HepG2 (cell line): ENCODE results near the gene AHNAK. TPM values are rescaled to one million over a fixed set of nuclear protein-coding genes. Genes with fewer than 3 reads are reported as not detected.

Source experiments
- ATAC-seq: fragments of 200-7000 bp; cut with Tn5 transposase; 3 replicates; pipeline ENCODE4 v1.9.1; 2020; ENCODE audit warnings: mild to moderate bottlenecking, moderate library complexity
- BruUV-seq: library from RNA; stranded (reverse); fragments of 400-500 nt; replicated peaks from 2 replicates; lab custom pipeline; 2021; lab: Mats Ljungman, UMichigan
- CTCF ChIA-PET: fragments of 300-600 bp; formaldehyde crosslinking; extraction: SDS; loops from one replicate; lab custom pipeline; 2021; ENCODE audit warnings: low total read pairs, inconsistent platforms, low intra/inter-chr PET ratio; lab: Yijun Ruan, JAX
- POLR2A ChIA-PET: fragments of 350-600 bp; sonication (Branson Sonifier 250); formaldehyde crosslinking; loops from one replicate; lab custom pipeline; 2020; ENCODE audit warnings: antibody characterized with exemption, inconsistent platforms; lab: Yijun Ruan, JAX
- DNase-seq: peaks from one replicate; pipeline ENCODE4 v3.0.0-alpha.2; 2015; ENCODE audit warnings: low spot score
- FAIRE-seq: peaks from 3 replicates; lab custom pipeline; 2011; peaks lifted over from hg19 to GRCh38; lab: Jason Lieb, UNC
- H2AFZ ChIP-seq: one replicate; pipeline ENCODE4 v1.6.1; 2011; ENCODE audit warnings: low read length, inconsistent platforms
- H3K27ac ChIP-seq: fragments of 300-600 bp; 3 replicates; pipeline ENCODE4 v1.8.0; 2011; ENCODE audit warnings: mixed run types, mild to moderate bottlenecking, mixed read lengths, low read length, inconsistent platforms; ENCODE audit not compliant: insufficient read depth; ENCODE audit errors: extremely low read length
- H3K27me3 ChIP-seq, 2 experiments: fragments of 200-600 bp in 1 of 2; 2 replicates in 1 of 2; 3 replicates in 1 of 2; pipeline versions ENCODE4 v1.6.0 to v1.8.0; 2011; ENCODE audit warnings: low read length in 2 of 2, mild to moderate bottlenecking in 2 of 2, moderate library complexity in 2 of 2, inconsistent platforms in 1 of 2; ENCODE audit not compliant: insufficient read depth in 2 of 2, control insufficient read depth in 1 of 2
- H3K36me3 ChIP-seq, 2 experiments: fragments of 200-600 bp in 1 of 2; replicated peaks in 1 of 2; 2 replicates in 1 of 2; 3 replicates in 1 of 2; pipeline versions ENCODE4 v1.5.1 to v1.8.0; 2011; ENCODE audit warnings: low read length in 2 of 2, inconsistent platforms in 1 of 2; ENCODE audit not compliant: insufficient read depth in 2 of 2, control insufficient read depth in 1 of 2
- H3K4me1 ChIP-seq: 2 replicates; pipeline ENCODE4 v1.5.1; 2012; ENCODE audit warnings: low read length, inconsistent platforms; ENCODE audit not compliant: insufficient read depth
- H3K4me2 ChIP-seq: 2 replicates; pipeline ENCODE4 v1.6.0; 2011; ENCODE audit warnings: low read depth, low read length, inconsistent platforms
- H3K4me3 ChIP-seq, 3 experiments: fragments of 200-600 bp in 1 of 3; sonication (generic), shearing (Covaris generic) in 1 of 3; replicated peaks in 1 of 3; 2 replicates each; pipeline ENCODE4 v1.5.1; 2011 to 2016; ENCODE audit warnings: low read length in 3 of 3, inconsistent platforms in 2 of 3, low read depth in 2 of 3, mild to moderate bottlenecking in 2 of 3, control low read depth in 1 of 3, mixed read lengths in 1 of 3; ENCODE audit not compliant: insufficient read depth in 1 of 3
- H3K79me2 ChIP-seq: one replicate; pipeline ENCODE4 v1.6.1; 2011; ENCODE audit warnings: low read length, inconsistent platforms; ENCODE audit not compliant: insufficient read depth
- H3K9ac ChIP-seq: 2 replicates; pipeline ENCODE4 v1.6.0; 2011; ENCODE audit warnings: mild to moderate bottlenecking, low read depth, low read length, inconsistent platforms; ENCODE audit not compliant: insufficient read depth
- H3K9me3 ChIP-seq: 2 replicates; pipeline ENCODE4 v1.5.1; 2012; ENCODE audit warnings: mild to moderate bottlenecking, low read length
- H4K20me1 ChIP-seq: 2 replicates; pipeline ENCODE4 v1.6.0; 2011; ENCODE audit warnings: inconsistent platforms, mild to moderate bottlenecking, low read length, moderate library complexity; ENCODE audit not compliant: insufficient read depth
- BHLHE40 ChIP-seq: IDR thresholded peaks from 2 replicates; pipeline ENCODE4 v1.6.1; 2011; ENCODE audit warnings: low read length, improper control_type of control experiment
- BRCA1 ChIP-seq: sonication (generic); formaldehyde crosslinking; IDR thresholded peaks from 2 replicates; pipeline ENCODE4 v1.4.0; 2020; ENCODE audit warnings: missing genetic modification reagents
- DR1 ChIP-seq: sonication (generic); formaldehyde crosslinking; IDR thresholded peaks from 2 replicates; pipeline ENCODE4 v1.8.0; 2021; ENCODE audit warnings: mild to moderate bottlenecking, missing genetic modification reagents, inconsistent platforms
- E2F2 ChIP-seq: sonication (generic); formaldehyde crosslinking; IDR thresholded peaks from 2 replicates; pipeline ENCODE4 v1.4.0; 2020; ENCODE audit warnings: missing genetic modification reagents, borderline replicate concordance
- FOXO1 ChIP-seq: sonication (generic); formaldehyde crosslinking; IDR thresholded peaks from 2 replicates; pipeline ENCODE4 v1.4.0; 2020; ENCODE audit warnings: missing genetic modification reagents
- NFATC3 ChIP-seq: sonication (generic); formaldehyde crosslinking; IDR thresholded peaks from 2 replicates; pipeline ENCODE4 v1.5.1; 2020; ENCODE audit warnings: mild to moderate bottlenecking, missing genetic modification reagents
- PHF5A ChIP-seq: IDR thresholded peaks from one replicate; pipeline ENCODE4 v1.6.1; 2018; ENCODE audit warnings: low read depth, missing genetic modification reagents; ENCODE audit not compliant: unreplicated experiment
- ZNF609 ChIP-seq: sonication (generic); formaldehyde crosslinking; IDR thresholded peaks from 2 replicates; pipeline ENCODE4 v1.4.0; 2020; ENCODE audit warnings: mild to moderate bottlenecking, missing genetic modification reagents, borderline replicate concordance
- WGBS: methylation state at CpG from one replicate; pipeline ENCODE4 v1.1.6; 2017; ENCODE audit warnings: low lambda C conversion rate; 5-methylcytosine and 5-hydroxymethylcytosine counted together
- in situ Hi-C: cut with HindIII; loops from 2 replicates; pipeline ENCODE4 v1.10.0; 2017; ENCODE audit warnings: low pct_unique_long_range_greater_than_20kb; ENCODE audit not compliant: extremely low pct_ligation_motif_present
- intact Hi-C: fragments of 100-400 bp; cut with micrococcal nuclease; formaldehyde crosslinking; loops from one replicate; pipeline ENCODE4 v1.10.0; 2022; ENCODE audit not compliant: unreplicated experiment
- microRNA-seq: library from miRNA; unstranded; fragments of <30 nt; microRNA quantifications from one replicate; pipeline ENCODE4, GENCODE V29; 2020
- polyA plus RNA-seq, 8 experiments: library from polyadenylated mRNA; depleted of rRNA in 3 of 8; stranded (reverse) in 7 of 8; unstranded in 1 of 8; fragments of >200 nt; fragmentation: Illumina TruSeq in 4 of 8; extraction: Trizol in 4 of 8; gene quantifications; 2 replicates each; pipeline versions ENCODE4 v1.2.1 to v1.2.3, GENCODE V29; 2011 to 2016; ENCODE audit warnings: low read depth in 4 of 8, missing spikeins in 1 of 8, mixed read lengths in 1 of 8; ENCODE audit not compliant: insufficient read depth in 1 of 8
- small RNA-seq, 3 experiments: library from RNA; depleted of rRNA; stranded (forward); fragments of <200 nt; gene quantifications; one replicate each; pipeline ENCODE3, GENCODE V24; 2012; ENCODE audit warnings: low read depth in 2 of 3, low replicate concordance in 1 of 3; ENCODE audit not compliant: insufficient read length in 3 of 3, insufficient read depth in 2 of 3
- total RNA-seq, 5 experiments: library from RNA; depleted of rRNA; stranded (reverse); fragments of >200 nt; fragmentation: Illumina TruSeq; extraction: Trizol; gene quantifications; 2 replicates each; pipeline ENCODE4 v1.2.3, GENCODE V29; 2016; ENCODE audit warnings: low read depth in 1 of 5

Gene AHNAK
- total and polyA plus RNA-seq, 2 of the 13 experiments (the other 11 are each of a cell fraction or from before 2014, with no cell fraction given): 23.4 to 25.0 TPM

GRCh38 chr11:62383822-62384221, 162.8 kb downstream of the AHNAK start:
- ChIA-PET CTCF (no interaction called here), POLR2A (no interaction called here)
- no peak for ATAC-seq
- no peak for FAIRE-seq
- Histone ChIP-seq H2AFZ (no peak overlapping the region), H3K4me2 (no peak overlapping the region), H3K4me1 (peaks cover 25% of the 10 kb centered on the region), H3K9ac (no peak overlapping the region), H3K36me3 (peaks cover 0 to 1% of the 10 kb centered on the region in 2 experiments; a peak in 2 of 5 replicates), H3K9me3 (no peaks in the 10 kb centered on the region), H3K27me3 (no peaks in the 10 kb centered on the region), H3K27ac (no peak overlapping the region), H3K79me2 (no peaks in the 10 kb centered on the region), H4K20me1 (peaks cover 6% of the 10 kb centered on the region; the same call in 1 of the 2 replicates), H3K4me3 (no peak overlapping the region)
- TF ChIP-seq BHLHE40 (no peak), ZNF609 (CRISPR knock-in tag) (no peak), E2F2 (no peak), PHF5A (CRISPR knock-in tag) (no peak), BRCA1 (CRISPR knock-in tag) (no peak), DR1 (no peak), NFATC3 (CRISPR knock-in tag) (no peak), FOXO1 (CRISPR knock-in tag) (no peak)
- DNase-seq: no peak
- 96% methylated on average over 6 of the region's 6 CpGs for WGBS
- in situ Hi-C loops (no loop called here), intact Hi-C loops (no loop called here)
- BruUV-seq: no TSS peak

Small RNAs within 50 kb of the gene (microRNA-seq; reads per million reads assigned to microRNA genes)
- 1.5 reads per million for gene MIR6747

Small RNAs within 50 kb of the gene (small RNA-seq; reads per million reads assigned to genes)
- gene EEF1G: 0 reads per million in 3 experiments
- gene MIR6747: 0 to 0.33 (median 0) reads per million in 3 experiments

Other genes starting within 250 kb of the AHNAK start
- not detected in 2 replicates for gene SCGB1D4, start 247.7 kb downstream of the AHNAK start, total RNA-seq (2016; rRNA removed; fragmentation: Illumina TruSeq; extraction: Trizol)
- gene SCGB1D4, start 247.7 kb downstream of the AHNAK start, polyA plus RNA-seq (2011; rRNA removed): not detected in 2 replicates
- gene ASRGL1, start 209.4 kb downstream of the AHNAK start, total RNA-seq (2016; rRNA removed; fragmentation: Illumina TruSeq; extraction: Trizol): 50.8 and 56.4 TPM in 2 replicates
- 83.4 and 97.5 TPM in 2 replicates for gene ASRGL1, start 209.4 kb downstream of the AHNAK start, polyA plus RNA-seq (2011; rRNA removed)
- gene SCGB1A1, start 127.8 kb downstream of the AHNAK start, total RNA-seq (2016; rRNA removed; fragmentation: Illumina TruSeq; extraction: Trizol): not detected in 2 replicates
- not detected in 2 replicates for gene SCGB1A1, start 127.8 kb downstream of the AHNAK start, polyA plus RNA-seq (2011; rRNA removed)
- 1,787 and 2,092 TPM in 2 replicates for gene EEF1G, start 27.1 kb upstream of the AHNAK start, total RNA-seq (2016; rRNA removed; fragmentation: Illumina TruSeq; extraction: Trizol)
- gene EEF1G, start 27.1 kb upstream of the AHNAK start, polyA plus RNA-seq (2011; rRNA removed): 1,819 and 2,144 TPM in 2 replicates
- gene TUT1, start 44.7 kb upstream of the AHNAK start, total RNA-seq (2016; rRNA removed; fragmentation: Illumina TruSeq; extraction: Trizol): 8.5 and 9.7 TPM in 2 replicates
- 14.3 and 17.5 TPM in 2 replicates for gene TUT1, start 44.7 kb upstream of the AHNAK start, polyA plus RNA-seq (2011; rRNA removed)
- gene MTA2, start 55.1 kb upstream of the AHNAK start, total RNA-seq (2016; rRNA removed; fragmentation: Illumina TruSeq; extraction: Trizol): 58.1 and 70.0 TPM in 2 replicates
- 14.0 and 16.8 TPM in 2 replicates for gene MTA2, start 55.1 kb upstream of the AHNAK start, polyA plus RNA-seq (2011; rRNA removed)
- 4.6 and 10.6 TPM in 2 replicates for gene EML3, start 66.0 kb upstream of the AHNAK start, total RNA-seq (2016; rRNA removed; fragmentation: Illumina TruSeq; extraction: Trizol)
- 12.3 and 16.6 TPM in 2 replicates for gene EML3, start 66.0 kb upstream of the AHNAK start, polyA plus RNA-seq (2011; rRNA removed)
- gene ROM1, start 66.5 kb upstream of the AHNAK start, total RNA-seq (2016; rRNA removed; fragmentation: Illumina TruSeq; extraction: Trizol): 1.8 and 2.4 TPM in 2 replicates
- gene ROM1, start 66.5 kb upstream of the AHNAK start, polyA plus RNA-seq (2011; rRNA removed): 1.2 and 1.6 TPM in 2 replicates
- gene B3GAT3, start 75.2 kb upstream of the AHNAK start, total RNA-seq (2016; rRNA removed; fragmentation: Illumina TruSeq; extraction: Trizol): 8.4 and 21.3 TPM in 2 replicates
- gene B3GAT3, start 75.2 kb upstream of the AHNAK start, polyA plus RNA-seq (2011; rRNA removed): 26.1 and 40.4 TPM in 2 replicates
- 50.8 and 99.5 TPM in 2 replicates for gene GANAB, start 99.8 kb upstream of the AHNAK start, total RNA-seq (2016; rRNA removed; fragmentation: Illumina TruSeq; extraction: Trizol)
- gene GANAB, start 99.8 kb upstream of the AHNAK start, polyA plus RNA-seq (2011; rRNA removed): 234 and 251 TPM in 2 replicates
- 11.3 and 13.2 TPM in 2 replicates for gene INTS5, start 106.5 kb upstream of the AHNAK start, total RNA-seq (2016; rRNA removed; fragmentation: Illumina TruSeq; extraction: Trizol)
- 5.7 and 7.8 TPM in 2 replicates for gene INTS5, start 106.5 kb upstream of the AHNAK start, polyA plus RNA-seq (2011; rRNA removed)
- 91.8 and 109 TPM in 2 replicates for gene C11orf98, start 118.4 kb upstream of the AHNAK start, total RNA-seq (2016; rRNA removed; fragmentation: Illumina TruSeq; extraction: Trizol)
- gene C11orf98, start 118.4 kb upstream of the AHNAK start, polyA plus RNA-seq (2011; rRNA removed): 30.4 and 40.9 TPM in 2 replicates
- 9.9 and 31.8 TPM in 2 replicates for gene CSKMT, start 118.5 kb upstream of the AHNAK start, total RNA-seq (2016; rRNA removed; fragmentation: Illumina TruSeq; extraction: Trizol)
- 7.6 and 9.8 TPM in 2 replicates for gene CSKMT, start 118.5 kb upstream of the AHNAK start, polyA plus RNA-seq (2011; rRNA removed)
- 12.1 and 16.0 TPM in 2 replicates for gene UQCC3, start 124.9 kb upstream of the AHNAK start, total RNA-seq (2016; rRNA removed; fragmentation: Illumina TruSeq; extraction: Trizol)
- 7.7 and 8.4 TPM in 2 replicates for gene UQCC3, start 124.9 kb upstream of the AHNAK start, polyA plus RNA-seq (2011; rRNA removed)
- gene LBHD1, start 125.5 kb upstream of the AHNAK start, total RNA-seq (2016; rRNA removed; fragmentation: Illumina TruSeq; extraction: Trizol): 1.4 and 3.7 TPM in 2 replicates
- gene LBHD1, start 125.5 kb upstream of the AHNAK start, polyA plus RNA-seq (2011; rRNA removed): 3.2 and 3.6 TPM in 2 replicates
- gene UBXN1, start 132.3 kb upstream of the AHNAK start, total RNA-seq (2016; rRNA removed; fragmentation: Illumina TruSeq; extraction: Trizol): 52.4 and 58.9 TPM in 2 replicates
- gene UBXN1, start 132.3 kb upstream of the AHNAK start, polyA plus RNA-seq (2011; rRNA removed): 47.1 and 47.5 TPM in 2 replicates
- 0.11 TPM in 1 of 2 replicates, not detected in the other for gene LRRN4CL, start 142.7 kb upstream of the AHNAK start, total RNA-seq (2016; rRNA removed; fragmentation: Illumina TruSeq; extraction: Trizol)
- gene LRRN4CL, start 142.7 kb upstream of the AHNAK start, polyA plus RNA-seq (2011; rRNA removed): 0.04 TPM in 1 of 2 replicates, not detected in the other
- gene BSCL2, start 160.6 kb upstream of the AHNAK start, total RNA-seq (2016; rRNA removed; fragmentation: Illumina TruSeq; extraction: Trizol): 10.2 and 21.1 TPM in 2 replicates
- gene BSCL2, start 160.6 kb upstream of the AHNAK start, polyA plus RNA-seq (2011; rRNA removed): 19.5 and 22.6 TPM in 2 replicates
- gene GNG3, start 160.9 kb upstream of the AHNAK start, total RNA-seq (2016; rRNA removed; fragmentation: Illumina TruSeq; extraction: Trizol): not detected in 2 replicates
- gene GNG3, start 160.9 kb upstream of the AHNAK start, polyA plus RNA-seq (2011; rRNA removed): not detected in 2 replicates
- 8.4 and 9.6 TPM in 2 replicates for gene HNRNPUL2, start 180.7 kb upstream of the AHNAK start, total RNA-seq (2016; rRNA removed; fragmentation: Illumina TruSeq; extraction: Trizol)
- 9.6 TPM in 2 replicates for gene HNRNPUL2, start 180.7 kb upstream of the AHNAK start, polyA plus RNA-seq (2011; rRNA removed)
- gene TTC9C, start 181.7 kb upstream of the AHNAK start, total RNA-seq (2016; rRNA removed; fragmentation: Illumina TruSeq; extraction: Trizol): 36.4 and 42.5 TPM in 2 replicates
- 28.0 and 29.1 TPM in 2 replicates for gene TTC9C, start 181.7 kb upstream of the AHNAK start, polyA plus RNA-seq (2011; rRNA removed)
- 4.0 and 5.2 TPM in 2 replicates for gene ZBTB3, start 207.4 kb upstream of the AHNAK start, total RNA-seq (2016; rRNA removed; fragmentation: Illumina TruSeq; extraction: Trizol)
- 3.1 and 3.4 TPM in 2 replicates for gene ZBTB3, start 207.4 kb upstream of the AHNAK start, polyA plus RNA-seq (2011; rRNA removed)
- 97.6 and 116 TPM in 2 replicates for gene POLR2G, start 214.8 kb upstream of the AHNAK start, total RNA-seq (2016; rRNA removed; fragmentation: Illumina TruSeq; extraction: Trizol)
- gene POLR2G, start 214.8 kb upstream of the AHNAK start, polyA plus RNA-seq (2011; rRNA removed): 85.9 and 97.1 TPM in 2 replicates
- 13.4 and 19.4 TPM in 2 replicates for gene TAF6L, start 224.6 kb upstream of the AHNAK start, total RNA-seq (2016; rRNA removed; fragmentation: Illumina TruSeq; extraction: Trizol)
- 12.6 and 15.3 TPM in 2 replicates for gene TAF6L, start 224.6 kb upstream of the AHNAK start, polyA plus RNA-seq (2011; rRNA removed)
- 11.4 and 24.8 TPM in 2 replicates for gene TMEM179B, start 240.6 kb upstream of the AHNAK start, total RNA-seq (2016; rRNA removed; fragmentation: Illumina TruSeq; extraction: Trizol)
- gene TMEM179B, start 240.6 kb upstream of the AHNAK start, polyA plus RNA-seq (2011; rRNA removed): 25.7 and 31.5 TPM in 2 replicates
- 18.0 and 24.9 TPM in 2 replicates for gene TMEM223, start 245.2 kb upstream of the AHNAK start, total RNA-seq (2016; rRNA removed; fragmentation: Illumina TruSeq; extraction: Trizol)
- 19.5 TPM in 2 replicates for gene TMEM223, start 245.2 kb upstream of the AHNAK start, polyA plus RNA-seq (2011; rRNA removed)